ENCODE data around the gene ZNF268. TPM values are rescaled to one million over a fixed set of nuclear protein-coding genes. Genes with fewer than 3 reads are reported as not detected.

ZNF268 gene
- total and polyA plus RNA-seq, 2 of the 8 experiments (the other 6 are each of a cell fraction or from before 2014, with no cell fraction given): 6.3 to 22.3 TPM

GRCh38 chr12:133264173-133264572 is 82.9 kb downstream of the ZNF268 start (continued):
- TF ChIP-seq CTCF (IDR thresholded peaks at IDR 0.05; ENCODE audit: control extremely low read depth in 1 of 3, insufficient read depth in 1 of 3, low read depth in 1 of 3, low read length in 3 of 3): no peak
- TF ChIP-seq POLR2AphosphoS5 (IDR thresholded peaks at IDR 0.05; ENCODE audit: low read depth, low read length): no peak
- no peak for TF ChIP-seq SIX5 (IDR thresholded peaks at IDR 0.05; ENCODE audit: low read depth, low read length)
- no peak for TF ChIP-seq SUZ12 (IDR thresholded peaks at IDR 0.05; ENCODE audit: low read length)
- no peak for TF ChIP-seq TAF1 (IDR thresholded peaks at IDR 0.05; ENCODE audit: low read depth, low read length)
- TF ChIP-seq CBX5 (IDR thresholded peaks at IDR 0.05; ENCODE audit: low read depth, low read length): no peak
- no peak for TF ChIP-seq RAD21 (IDR thresholded peaks at IDR 0.05 in 1 of 2, conservative IDR thresholded peaks at IDR 0.05 in 1 of 2; ENCODE audit: low read depth in 2 of 2, low read length in 2 of 2)
- no peak for TF ChIP-seq CHD2 (IDR thresholded peaks at IDR 0.05; ENCODE audit: low read length)

Small RNA genes lying within 50 kb of the gene (small RNA-seq; reads per million reads assigned to genes)
- not detected for gene RF00019 (ENCODE audit: insufficient read depth)
- not detected for gene RNU6-717P (ENCODE audit: insufficient read depth)

Other genes with a start within 250 kb of the ZNF268 start
- gene ZNF605, start 225.2 kb upstream of the ZNF268 start, total RNA-seq (2021; fragmentation: NEBNext Ultra II Directional; extraction: Animal tissue kit (Norgen Biotek cat#: 25700)): 16.9 and 20.3 TPM in 2 replicates
- 2.7 and 3.6 TPM in 2 replicates for gene ZNF605, start 225.2 kb upstream of the ZNF268 start, polyA plus RNA-seq (2011; rRNA removed)
- 7.6 and 8.4 TPM in 2 replicates for gene ZNF26, start 195.1 kb upstream of the ZNF268 start, total RNA-seq (2021; fragmentation: NEBNext Ultra II Directional; extraction: Animal tissue kit (Norgen Biotek cat#: 25700))
- gene ZNF26, start 195.1 kb upstream of the ZNF268 start, polyA plus RNA-seq (2011; rRNA removed): 5.8 and 9.0 TPM in 2 replicates
- gene ZNF84, start 144.0 kb upstream of the ZNF268 start, total RNA-seq (2021; fragmentation: NEBNext Ultra II Directional; extraction: Animal tissue kit (Norgen Biotek cat#: 25700)): 33.5 and 34.0 TPM in 2 replicates
- 5.6 and 8.9 TPM in 2 replicates for gene ZNF84, start 144.0 kb upstream of the ZNF268 start, polyA plus RNA-seq (2011; rRNA removed)
- 13.8 and 14.3 TPM in 2 replicates for gene ZNF140, start 100.6 kb upstream of the ZNF268 start, total RNA-seq (2021; fragmentation: NEBNext Ultra II Directional; extraction: Animal tissue kit (Norgen Biotek cat#: 25700))
- gene ZNF140, start 100.6 kb upstream of the ZNF268 start, polyA plus RNA-seq (2011; rRNA removed): 5.2 and 7.5 TPM in 2 replicates
- 3.1 TPM in 2 replicates for gene ZNF891, start 51.2 kb upstream of the ZNF268 start, total RNA-seq (2021; fragmentation: NEBNext Ultra II Directional; extraction: Animal tissue kit (Norgen Biotek cat#: 25700))
- gene ZNF891, start 51.2 kb upstream of the ZNF268 start, polyA plus RNA-seq (2011; rRNA removed): 1.3 TPM in 2 replicates
- 11.9 and 13.7 TPM in 2 replicates for gene ZNF10, start 50.9 kb upstream of the ZNF268 start, total RNA-seq (2021; fragmentation: NEBNext Ultra II Directional; extraction: Animal tissue kit (Norgen Biotek cat#: 25700))
- gene ZNF10, start 50.9 kb upstream of the ZNF268 start, polyA plus RNA-seq (2011; rRNA removed): 5.2 and 6.5 TPM in 2 replicates
- gene ANHX, start 54.4 kb downstream of the ZNF268 start, total RNA-seq (2021; fragmentation: NEBNext Ultra II Directional; extraction: Animal tissue kit (Norgen Biotek cat#: 25700)): not detected in 2 replicates
- not detected in 2 replicates for gene ANHX, start 54.4 kb downstream of the ZNF268 start, polyA plus RNA-seq (2011; rRNA removed)

Data from H1 (cell line).